HG03103 (cell line): ENCODE results near the gene HSPA14.
"Not testable (repeated sequence)": the region's sequence is repeated elsewhere in the genome, so short reads cannot be mapped to it uniquely, and the experiment has no call there.

ENCODE experiments used
- ATAC-seq: cut with Tn5 transposase; IDR thresholded peaks from one replicate; pipeline ENCODE4 v1.9.1; 2021; ENCODE audit warnings: low read depth; ENCODE audit not compliant: unreplicated experiment

HSPA14 gene

DNA sequence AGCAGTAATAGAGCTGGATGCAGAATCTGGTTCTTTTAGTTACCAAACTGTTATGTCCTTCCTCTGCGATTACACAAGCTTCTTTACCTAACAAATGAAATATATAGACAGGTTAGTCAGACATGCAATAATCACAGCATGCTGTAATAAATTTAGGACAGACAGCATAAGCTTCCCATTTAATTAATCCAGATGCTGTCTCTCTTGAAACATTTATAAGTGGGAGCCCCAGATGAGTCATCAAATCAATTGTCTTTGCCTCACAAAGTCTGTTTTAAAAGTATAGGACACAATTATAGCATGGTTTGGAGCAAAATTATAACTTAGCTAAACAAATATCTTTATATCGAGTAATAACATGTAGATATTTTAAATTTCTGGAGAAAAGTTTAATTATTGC is 1.9 kb upstream of the HSPA14 start:
- no peak for ATAC-seq

- ATAC-seq: no peak
Observed at GRCh38 chr10:14837003-14837756, 926 bp upstream of the HSPA14 start.

DNA sequence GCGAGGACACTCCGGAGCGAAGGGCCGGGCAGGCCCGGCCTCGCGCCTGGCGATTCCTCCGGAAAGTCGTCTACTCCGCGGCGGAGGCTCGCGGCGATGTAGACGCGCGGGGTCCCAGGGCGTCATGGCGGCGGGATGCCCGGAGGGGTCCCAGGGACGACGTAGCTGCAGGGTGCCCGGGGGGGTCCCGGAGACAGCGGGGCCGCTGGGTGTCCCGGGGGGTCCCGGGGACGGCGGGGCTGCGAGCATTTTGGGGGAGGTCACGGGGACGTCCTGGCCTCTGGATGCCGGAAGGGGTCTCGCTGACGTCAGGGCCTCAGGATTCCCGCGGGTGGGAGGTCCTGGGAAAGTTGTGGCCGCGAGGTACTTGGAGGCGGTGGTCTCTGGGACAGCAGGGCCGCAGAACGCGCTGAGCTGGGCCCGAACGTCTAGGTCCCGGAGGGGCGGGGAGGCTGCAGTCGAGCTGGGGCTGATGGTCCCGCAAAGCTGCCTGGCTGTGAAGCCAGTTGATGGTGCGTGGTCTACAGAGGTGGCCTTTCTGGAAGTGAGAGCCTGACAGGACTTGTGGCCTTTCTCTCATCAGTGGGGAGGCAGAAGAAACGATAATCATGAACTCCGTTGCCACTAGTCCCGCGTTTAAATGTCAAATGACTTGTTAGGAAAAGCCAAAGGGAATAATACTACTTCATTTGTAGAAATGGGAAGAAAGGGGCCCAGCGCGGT is 637 bp downstream of the HSPA14 start:
- ATAC-seq: no peak

DNA sequence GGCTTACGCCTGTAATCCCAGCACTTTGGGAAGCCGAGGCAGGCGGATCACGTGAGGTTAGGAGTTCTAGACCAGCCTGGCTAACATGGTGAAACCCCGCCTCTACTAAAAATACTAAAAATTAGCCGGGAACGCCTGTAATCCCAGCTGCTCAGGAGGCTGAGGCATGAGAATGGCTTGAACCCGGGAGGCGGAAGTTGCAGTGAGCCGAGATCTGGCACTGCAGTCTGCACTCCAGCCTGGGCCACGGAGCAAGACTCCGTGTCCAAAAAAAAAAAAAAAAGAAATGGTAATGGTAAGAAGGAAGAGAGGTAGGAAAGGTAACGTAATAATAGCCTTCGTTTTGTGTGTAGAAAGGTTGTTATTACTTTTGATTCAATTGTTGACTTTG is 1.2 kb downstream of the HSPA14 start:
- ATAC-seq: no peak

DNA sequence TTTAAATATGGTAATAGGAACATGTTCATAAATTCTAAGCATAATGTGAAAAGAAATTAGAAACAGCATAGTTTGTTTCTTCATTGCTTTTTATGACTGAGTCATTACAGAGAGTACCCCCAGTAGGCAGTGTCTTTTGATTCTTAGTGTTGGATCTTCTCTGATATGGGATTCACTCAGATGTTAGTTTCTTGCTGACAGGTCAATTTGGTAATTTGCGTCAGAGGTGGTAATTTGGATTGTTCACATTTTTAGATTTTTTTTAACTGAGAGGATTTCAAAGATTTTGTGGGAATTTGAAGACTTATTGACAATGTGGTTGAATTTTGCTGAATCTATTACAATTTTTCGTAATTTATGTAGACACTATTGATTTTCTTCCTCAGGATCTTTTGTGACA is 2.1 kb downstream of the HSPA14 start:
- ATAC-seq: no peak

- ATAC-seq: no peak
Observed at GRCh38 chr10:14843327-14843988, 5.4 kb downstream of the HSPA14 start.

DNA sequence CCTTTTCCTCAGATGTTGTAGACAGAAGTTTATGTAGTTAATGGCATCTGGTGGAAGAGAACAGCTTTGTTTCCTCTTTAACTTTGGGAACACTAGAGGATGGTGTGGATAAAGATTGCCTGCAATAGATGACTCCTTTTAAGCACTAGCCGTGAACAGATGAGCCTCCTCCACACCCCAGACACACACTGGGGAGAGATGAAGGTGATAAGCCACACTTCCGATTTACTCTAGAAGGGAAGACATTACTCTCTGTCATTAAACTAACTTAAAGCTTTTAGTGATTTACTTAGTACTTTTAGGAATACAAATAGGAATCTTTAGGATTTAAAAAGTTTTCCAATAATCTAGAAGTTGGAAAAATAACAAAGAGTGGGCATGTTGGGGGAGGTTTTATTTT is 6.8 kb downstream of the HSPA14 start:
- no peak for ATAC-seq

DNA sequence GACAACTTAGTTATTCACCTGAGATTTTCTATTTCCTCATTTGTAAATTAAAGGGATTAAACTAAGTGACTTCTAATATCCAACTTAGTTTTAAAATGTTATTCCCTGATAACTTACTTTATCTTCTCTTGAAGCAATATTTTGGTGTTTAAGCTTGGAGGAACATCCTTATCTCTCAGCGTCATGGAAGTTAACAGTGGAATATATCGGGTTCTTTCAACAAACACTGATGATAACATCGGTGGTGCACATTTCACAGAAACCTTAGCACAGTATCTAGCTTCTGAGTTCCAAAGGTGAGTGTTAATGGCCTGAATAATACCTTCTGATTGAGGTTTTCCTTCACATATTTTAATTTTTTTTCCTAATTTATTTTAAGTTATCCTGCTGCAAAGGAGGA is 14.1 kb downstream of the HSPA14 start:
- ATAC-seq: no peak

DNA sequence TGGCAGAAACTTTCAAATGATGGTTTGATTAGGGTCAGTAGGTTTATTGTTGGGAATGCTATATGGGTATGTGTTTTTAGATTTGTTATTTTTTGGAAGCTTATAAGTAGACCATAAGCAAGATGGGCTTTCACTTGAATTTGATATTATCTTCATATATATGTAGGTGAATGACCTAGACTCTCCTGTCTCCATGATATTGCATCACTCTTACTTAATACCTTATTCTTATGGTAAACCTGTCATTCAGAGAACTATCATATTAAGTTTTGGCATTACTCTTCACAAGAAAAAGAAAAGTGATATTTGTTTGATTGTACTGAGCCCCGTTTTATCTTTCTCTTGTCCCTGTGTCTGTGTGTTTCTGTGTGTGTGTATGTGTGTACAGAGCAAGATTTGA is 17.3 kb downstream of the HSPA14 start:
- ATAC-seq: no peak

DNA sequence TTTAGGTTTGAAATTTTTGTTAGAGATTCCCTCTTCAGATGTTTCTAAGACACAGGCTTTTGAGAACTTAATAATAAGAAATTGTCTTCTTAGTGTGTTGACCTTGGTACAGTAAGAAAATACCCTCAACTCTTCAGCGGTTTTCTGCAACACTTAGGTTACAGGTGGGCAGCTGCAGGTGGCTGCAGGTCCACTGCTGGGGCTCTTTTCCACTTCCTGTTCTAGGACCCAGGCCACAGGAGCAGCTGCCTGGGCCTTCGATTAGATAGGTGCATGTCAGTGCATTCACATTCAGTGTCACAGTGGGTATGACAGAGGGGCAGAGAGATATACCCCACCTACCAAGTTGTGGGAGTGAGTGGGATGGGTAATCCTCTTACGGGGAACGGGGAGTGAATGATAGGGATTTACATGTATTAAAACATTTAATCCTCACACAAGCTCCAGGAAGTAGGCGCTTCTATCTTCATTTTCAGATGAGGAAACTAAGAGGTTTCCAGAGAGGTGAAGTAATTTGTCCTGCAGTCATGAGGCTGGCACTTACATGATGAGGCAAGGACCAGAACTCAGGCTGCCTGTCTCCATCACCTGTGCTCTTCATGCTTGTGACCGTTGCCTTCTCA is 20.3 kb downstream of the HSPA14 start:
- ATAC-seq: no peak

GRCh38 chr10:14859043-14859442 is 20.9 kb downstream of the HSPA14 start:
- no peak for ATAC-seq

DNA sequence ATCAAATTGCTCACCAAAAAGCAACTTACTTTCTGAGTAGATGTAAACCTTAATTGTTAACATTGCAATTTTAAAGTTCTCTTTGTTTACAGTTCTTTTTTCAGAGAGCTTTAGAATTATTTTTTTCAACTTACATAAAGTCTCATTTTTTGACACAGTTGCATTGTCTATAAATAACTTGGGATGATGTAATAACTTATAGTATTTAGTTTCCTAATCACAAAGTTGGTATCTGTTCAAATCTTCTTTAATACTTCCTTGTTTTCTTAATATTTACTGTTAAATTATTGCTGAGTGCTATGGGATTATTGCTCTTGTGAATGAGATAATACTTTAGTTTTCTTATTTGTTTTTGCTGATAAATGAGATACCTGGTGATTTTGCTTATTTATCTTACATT is 21.7 kb downstream of the HSPA14 start:
- no peak for ATAC-seq

DNA sequence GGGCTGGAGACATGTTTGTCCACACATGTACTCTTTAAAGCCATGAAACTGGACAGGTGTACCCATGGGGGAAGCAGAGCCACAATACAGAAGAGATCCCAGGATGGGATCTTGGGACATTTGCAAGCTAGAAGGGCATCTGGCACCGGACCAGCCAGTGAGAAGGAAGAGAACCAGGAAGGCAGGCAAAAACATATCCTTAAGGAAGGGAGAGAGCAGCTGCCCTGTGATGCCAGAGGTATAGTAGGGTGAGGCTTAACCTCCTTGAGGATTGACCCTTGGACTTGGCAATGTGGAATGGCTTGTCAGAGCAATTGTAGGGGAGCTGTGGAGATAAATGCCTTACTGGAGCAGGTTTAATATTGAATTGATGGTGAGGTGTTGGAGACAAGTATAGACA is 22.7 kb downstream of the HSPA14 start:
- ATAC-seq: no peak

- not testable (repeated sequence) for ATAC-seq
Observed at GRCh38 chr10:14864466-14864865, 26.4 kb downstream of the HSPA14 start.

GRCh38 chr10:14864871-14865270 is 26.8 kb downstream of the HSPA14 start:
- not testable (repeated sequence) for ATAC-seq

- ATAC-seq: peak; percentile 42
Observed at GRCh38 chr10:14873090-14873760, 35.1 kb downstream of the HSPA14 start.

DNA sequence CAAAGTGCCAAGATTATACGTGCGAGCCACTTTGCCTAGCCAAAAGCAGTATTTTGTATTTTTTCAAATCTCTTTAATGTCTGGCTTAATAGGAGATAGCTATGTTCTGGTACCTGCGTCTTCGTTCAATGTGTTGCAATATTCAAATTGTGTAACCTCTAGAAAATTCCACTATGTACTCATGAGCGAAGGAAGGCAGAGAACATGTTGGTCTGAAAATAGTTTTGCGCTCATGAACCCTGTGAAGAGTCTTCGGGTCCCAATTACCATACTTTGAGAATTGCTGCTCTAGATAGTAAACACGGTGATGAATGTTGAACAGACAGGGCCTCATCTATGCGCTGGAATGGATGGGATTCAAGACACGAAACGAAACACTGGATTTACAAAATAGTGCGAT is 37.8 kb downstream of the HSPA14 start:
- no peak for ATAC-seq

DNA sequence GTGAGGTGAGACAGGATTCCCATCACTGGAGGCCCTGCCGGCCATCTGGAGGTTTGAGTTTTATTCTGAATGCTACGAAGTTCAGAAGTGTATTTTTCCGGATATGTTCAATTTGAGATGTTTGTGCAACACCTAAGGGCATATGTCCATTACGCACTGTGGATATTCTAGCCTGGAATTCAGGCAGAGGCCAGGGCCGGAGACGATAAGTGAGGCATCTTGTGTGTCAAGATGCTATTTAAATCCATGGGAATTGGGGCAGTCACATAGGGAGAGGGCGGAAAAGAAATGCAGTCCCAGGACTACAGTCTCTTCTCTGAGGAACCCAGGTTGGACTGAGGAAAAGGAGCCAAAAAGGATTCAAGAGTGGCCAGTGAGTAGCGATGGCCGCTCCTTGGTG is 38.7 kb downstream of the HSPA14 start:
- ATAC-seq: no peak

- peak; percentile 85 for ATAC-seq
Observed at GRCh38 chr10:14878266-14879123, 40.4 kb downstream of the HSPA14 start, which contains the start of gene SUV39H2. SUV39H2 (plus strand) TSS chr10:14878866; CDS start chr10:14878889, 23 bp downstream.
